M059J (cell line): Measurements from ENCODE around the gene ZNF574. TPM values are rescaled to one million over a fixed set of nuclear protein-coding genes. Genes with fewer than 3 reads are reported as not detected.
"Not testable (repeated sequence)": the region's sequence is repeated elsewhere in the genome, so short reads cannot be mapped to it uniquely, and the experiment has no call there.

Experiments
- DNase-seq: peaks from one replicate; pipeline ENCODE4 v3.0.0-alpha.2; 2012; ENCODE audit warnings: low read depth
- total RNA-seq: library from RNA; depleted of rRNA; stranded (reverse); fragments of >200 nt; shearing (Covaris generic); gene quantifications from 2 replicates; pipeline ENCODE4 v1.2.3, GENCODE V29; 2014

The ZNF574 gene
- total RNA-seq, 1 experiment from 2014 or later = 29.9 TPM

DNA sequence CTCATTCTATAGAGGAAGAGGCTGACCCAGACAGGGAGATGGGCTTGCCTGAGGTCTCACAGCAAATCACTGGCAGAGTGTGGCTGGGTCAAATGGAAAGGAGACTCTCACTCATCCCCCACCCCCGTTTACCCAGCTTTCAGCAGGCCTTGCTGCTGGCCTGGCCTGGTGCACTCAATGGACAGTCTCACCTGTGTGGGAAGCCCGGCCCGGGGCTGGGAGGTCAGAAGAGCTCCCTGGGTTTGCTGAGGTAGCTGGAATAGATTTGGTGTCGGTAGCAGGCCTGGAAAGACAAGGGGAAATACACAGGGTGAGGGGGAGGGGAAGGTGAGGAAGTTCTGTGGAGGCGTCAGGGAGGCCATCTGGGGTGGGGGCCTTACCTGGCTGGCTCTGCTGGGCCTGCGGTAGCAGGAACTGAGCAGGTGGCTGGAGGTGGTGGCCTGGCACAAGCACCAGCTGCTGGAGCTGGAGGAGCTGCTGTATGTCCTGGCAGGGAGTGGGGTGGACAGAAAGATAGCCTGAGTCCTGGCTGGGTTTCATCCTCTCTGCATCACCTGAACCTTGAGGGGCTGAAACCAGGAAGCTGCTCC, 23.5 kb downstream of the ZNF574 start:
- no peak for DNase-seq

GRCh38 chr19:42100241-42100640, 24.3 kb downstream of the ZNF574 start:
- not testable (repeated sequence) for DNase-seq

DNA sequence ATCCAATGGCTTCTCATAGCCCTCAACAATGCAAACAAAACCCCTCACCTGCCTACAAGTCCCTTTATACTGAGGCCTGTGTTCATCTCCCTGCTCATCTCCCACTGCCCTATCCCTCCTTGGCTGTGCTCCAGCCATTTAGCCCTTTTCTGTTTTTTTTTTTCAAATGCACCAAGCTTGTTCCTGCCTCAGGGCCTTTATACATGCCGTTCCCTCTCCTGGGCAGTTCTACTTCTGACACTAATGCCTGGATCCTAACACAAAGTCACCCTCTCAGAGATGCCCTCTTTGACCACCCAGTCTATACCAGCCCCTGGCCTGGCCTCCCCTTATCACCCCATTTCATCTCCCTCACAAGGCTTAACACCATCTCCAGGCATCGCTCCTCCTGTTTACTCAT, 26.9 kb downstream of the ZNF574 start:
- no peak for DNase-seq

GRCh38 chr19:42105368-42105767, 29.4 kb downstream of the ZNF574 start:
- no peak for DNase-seq

DNA sequence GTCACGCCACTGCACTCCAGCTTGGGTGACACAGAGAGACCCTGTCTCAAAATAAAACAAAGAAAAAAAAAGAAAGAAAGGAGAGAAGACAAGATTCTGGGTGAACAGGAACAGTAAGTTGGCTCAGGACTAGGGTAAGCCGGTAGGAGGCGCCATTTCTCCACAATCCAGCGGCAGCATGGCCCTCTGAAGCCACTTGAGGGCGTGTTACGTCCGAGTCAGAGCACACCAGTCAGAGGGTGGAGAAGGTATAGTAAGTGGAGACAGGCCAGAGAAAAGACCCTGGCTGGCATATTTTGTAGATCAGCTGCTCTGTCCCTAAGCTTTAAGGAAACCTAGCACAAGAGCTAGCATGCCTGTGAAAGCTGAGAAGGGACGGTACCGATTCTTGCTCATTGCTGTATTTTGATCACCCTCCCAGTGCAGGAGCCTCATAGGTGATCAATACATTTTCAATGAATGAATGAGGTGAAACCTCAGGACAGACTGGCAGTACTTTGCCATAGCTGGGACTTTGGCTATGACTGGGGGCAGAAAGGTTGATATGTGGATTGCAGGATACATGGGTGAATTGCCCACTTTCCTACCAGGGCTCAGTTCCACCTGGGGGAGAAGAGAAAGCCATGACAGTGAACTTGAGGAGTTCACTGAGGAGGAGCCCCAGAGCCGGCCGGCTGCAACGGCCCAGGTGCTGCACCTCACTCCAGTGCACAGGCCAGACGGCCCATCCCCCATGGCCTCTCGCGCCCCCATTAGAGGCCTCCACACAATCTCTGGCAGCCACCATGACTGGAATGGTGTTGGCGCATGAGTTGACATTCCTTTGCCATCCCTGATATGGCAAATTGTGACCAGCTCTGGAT, 32.8 kb downstream of the ZNF574 start:
- peak; percentile 84 for DNase-seq

DNA sequence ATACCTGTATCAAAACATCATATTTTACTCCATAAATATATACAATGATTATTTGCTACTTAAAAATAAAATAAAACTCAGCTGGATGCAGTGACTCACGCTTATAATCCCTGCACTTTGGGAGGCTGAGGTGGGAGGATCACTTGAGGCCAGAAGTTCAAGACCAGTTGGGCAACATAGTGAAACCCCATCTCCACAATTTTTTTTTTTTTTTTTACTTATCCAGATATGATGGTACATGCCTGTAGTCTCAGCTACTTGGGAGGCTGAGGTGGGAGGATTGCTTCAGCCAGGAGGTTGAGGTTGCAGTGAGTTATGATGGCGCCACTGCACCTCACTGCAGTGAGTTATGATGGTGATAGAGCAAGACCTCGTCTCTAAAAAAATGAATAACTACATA, 33.9 kb downstream of the ZNF574 start:
- DNase-seq = no peak

GRCh38 chr19:42110658-42111057, 34.7 kb downstream of the ZNF574 start:
- DNase-seq = no peak

DNA sequence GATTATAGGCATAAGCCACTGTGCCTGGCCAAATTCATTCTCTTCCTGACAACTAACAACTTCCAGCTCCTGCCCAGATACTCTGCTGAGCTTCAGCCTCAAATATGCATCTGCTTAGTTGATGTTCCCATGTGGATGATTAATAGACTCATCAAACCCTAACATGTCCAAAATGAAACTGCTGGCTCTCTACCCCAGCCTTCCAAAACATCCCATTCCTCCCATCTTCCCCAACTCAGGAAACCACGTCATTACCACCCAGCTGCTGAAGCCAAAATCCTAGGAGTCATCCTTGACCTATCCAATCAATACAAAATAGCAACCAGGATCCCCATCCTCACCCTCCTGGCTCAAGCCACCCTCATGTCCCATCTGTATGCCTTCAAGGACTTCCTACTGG, 35.4 kb downstream of the ZNF574 start:
- DNase-seq = peak; percentile 80

GRCh38 chr19:42111811-42112210, 35.8 kb downstream of the ZNF574 start:
- DNase-seq = peak; percentile 71

DNA sequence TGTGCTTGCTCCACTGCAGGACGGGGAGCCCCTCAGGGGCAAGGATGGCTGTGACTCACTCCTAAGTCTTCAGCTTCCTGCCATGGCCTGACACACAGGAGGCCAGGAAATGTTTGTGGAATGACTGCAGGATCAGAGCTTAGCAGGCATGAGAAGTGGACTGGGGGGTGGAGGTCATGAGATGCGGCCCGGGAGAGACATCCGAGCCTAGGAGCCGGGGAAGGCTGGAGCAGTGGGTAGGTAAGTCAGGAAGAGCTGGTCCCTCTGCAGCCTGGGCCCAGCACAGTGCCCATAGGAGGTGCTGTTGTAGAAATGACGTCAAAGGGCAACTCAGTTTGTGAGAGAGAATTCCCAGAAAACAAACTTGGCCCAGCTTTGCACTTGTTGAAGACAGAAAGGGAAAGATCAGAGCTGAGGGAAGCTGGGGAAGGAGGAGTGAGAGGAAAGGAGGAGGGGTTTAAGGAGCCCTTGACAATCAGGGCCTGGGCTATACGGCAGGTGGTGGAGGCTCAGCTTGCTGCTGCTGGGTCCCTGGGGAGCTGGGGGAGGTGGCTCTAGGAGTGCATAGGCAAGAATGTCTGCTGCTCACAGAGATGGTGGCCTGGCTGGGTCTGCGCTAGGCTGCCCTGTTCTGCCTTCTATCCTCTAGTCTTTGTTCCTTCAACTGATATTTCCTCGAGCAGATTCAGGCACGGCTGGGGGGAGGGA, 37.8 kb downstream of the ZNF574 start:
- DNase-seq = peak; percentile 99

DNA sequence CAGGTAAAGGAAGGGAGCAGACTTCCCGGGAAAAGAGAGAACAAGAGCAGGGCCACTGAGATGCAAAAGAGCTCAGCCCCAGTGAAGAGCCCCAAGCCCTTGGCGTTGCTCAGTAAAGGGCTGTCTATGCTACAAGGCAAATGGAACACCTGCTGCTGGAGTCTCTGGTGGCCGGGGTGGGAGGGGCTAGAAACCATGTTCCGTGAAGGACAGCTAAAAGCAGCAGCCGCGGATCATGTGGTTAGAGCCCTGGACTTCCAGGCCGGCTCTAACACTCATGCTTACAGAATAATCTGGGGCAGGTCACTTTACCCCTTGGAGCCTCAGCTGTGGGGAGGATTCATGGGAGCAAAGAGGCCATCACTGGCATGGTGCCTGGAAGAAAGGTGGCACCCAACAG, 38.4 kb downstream of the ZNF574 start:
- DNase-seq = peak; percentile 67

- DNase-seq = peak; percentile 42
These were observed 39.3 kb downstream of the ZNF574 start for GRCh38 chr19:42115219-42115618.

DNA sequence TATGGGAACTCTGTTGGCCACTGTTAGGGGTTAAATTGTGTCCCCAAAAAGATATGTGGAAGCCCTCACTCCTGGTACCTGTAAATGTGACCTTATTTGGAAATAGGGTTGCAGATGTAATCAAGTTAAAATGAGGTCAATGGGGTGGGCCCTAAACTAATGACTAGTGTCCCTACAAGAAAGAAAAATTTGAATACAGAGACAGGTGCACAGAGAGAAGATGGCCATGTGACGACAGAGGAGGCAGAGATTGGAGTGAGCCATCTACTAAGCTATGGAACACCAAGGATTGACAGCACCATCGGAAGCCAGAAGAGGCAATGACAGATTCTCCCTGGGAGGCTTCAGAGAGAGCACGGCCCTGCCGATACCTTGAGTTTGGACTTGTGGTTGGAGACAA, 39.7 kb downstream of the ZNF574 start:
- DNase-seq = no peak

DNA sequence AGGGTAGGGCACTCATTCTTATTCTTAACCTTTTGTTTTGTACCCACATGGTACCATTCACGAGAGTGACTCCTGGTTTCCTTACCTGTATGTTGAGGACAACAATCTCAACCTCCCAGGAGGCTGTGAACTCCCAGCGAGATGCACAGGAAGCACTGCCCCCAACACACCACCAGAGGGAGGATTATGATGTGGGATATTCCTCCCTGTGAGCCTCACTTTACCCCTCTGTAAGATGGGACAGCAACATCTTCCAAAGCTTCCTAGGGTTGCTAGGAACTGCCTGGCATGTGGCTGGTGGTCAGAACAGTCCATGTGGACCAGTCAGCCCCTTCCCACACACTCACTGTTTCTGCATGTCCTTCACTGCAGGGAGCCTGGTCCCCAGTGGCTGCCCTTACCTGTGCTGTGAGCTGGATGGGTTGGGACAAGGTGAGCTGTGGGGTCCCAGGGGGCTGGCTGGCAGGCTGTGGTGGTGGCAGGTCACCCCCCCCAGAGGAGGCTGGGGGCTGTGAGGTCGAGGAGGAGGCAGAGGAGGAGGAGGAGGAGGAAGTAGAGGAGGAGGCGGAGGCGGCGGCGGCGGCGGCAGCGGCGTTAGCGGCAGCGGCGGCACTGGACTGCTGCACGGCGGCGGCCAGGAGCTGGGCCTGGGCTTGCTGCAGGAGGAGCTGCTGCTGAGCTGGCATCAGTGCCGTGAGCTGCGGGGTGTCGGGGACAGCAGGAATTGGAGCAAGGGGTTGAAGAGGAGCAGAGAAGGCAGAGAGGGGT, 40.5 kb downstream of the ZNF574 start:
- DNase-seq = no peak

- no peak for DNase-seq
These were observed 41.1 kb downstream of the ZNF574 start for GRCh38 chr19:42117076-42117475.

DNA sequence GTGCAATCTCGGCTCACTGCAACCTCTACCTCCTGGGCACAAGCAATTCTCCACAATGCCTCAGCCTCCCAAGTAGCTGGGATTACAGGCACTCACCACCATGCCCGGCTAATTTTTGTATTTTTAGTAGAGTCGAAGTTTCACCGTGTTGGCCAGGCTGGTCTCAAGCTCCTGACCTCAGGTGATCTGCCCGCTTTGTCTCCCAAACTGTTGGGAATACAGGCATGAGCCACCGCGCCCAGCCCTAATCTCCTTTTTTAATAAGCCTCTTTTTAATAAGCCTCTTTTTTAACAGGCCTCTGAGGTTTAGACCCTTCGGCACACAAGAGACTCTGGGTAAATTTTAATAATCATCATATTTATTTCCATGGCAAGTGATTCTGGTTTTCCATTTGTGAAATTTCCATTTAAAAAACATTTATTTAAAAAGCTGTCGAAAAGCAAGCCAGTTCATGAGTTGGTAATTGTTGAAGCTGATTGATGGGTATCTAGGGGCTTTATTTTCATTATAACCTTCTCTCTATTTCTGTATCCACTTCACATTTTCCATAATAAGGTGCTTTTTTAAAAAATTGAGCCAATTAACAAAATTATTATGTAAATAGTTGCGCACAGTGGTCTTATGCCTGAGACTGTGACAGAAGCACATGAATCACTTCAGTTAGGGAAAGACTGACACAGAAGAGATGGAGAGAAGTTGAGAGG, 44.5 kb downstream of the ZNF574 start:
- DNase-seq = no peak

DNA sequence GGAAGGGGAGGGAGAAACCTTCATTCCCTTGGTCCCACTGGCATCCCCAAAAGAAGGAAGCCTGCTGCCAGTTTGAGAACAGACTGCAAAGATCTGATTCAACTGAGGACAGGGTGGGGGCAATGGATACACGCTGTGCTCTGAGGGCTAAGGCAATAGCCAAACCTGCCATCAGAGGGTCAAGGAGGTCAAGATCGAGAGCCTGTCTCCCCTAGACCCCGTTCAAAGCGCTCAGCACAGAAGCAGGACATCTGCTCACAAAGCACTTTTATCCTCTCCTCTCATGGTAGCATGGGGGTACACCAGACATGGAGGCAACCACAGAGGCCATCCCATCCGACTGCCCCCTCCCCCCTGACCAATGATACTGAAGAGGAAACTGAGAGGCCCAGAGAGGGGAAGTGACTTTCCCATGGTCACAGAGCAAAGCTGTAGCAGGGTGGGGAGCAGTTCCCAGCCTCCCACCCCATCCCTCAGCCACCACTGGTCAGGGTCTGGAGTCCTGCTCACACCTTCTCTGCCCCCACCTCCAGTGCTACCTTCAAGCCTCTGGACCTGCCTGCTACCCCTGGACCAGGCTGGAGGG, 45.2 kb downstream of the ZNF574 start:
- peak; percentile 20 for DNase-seq

DNA sequence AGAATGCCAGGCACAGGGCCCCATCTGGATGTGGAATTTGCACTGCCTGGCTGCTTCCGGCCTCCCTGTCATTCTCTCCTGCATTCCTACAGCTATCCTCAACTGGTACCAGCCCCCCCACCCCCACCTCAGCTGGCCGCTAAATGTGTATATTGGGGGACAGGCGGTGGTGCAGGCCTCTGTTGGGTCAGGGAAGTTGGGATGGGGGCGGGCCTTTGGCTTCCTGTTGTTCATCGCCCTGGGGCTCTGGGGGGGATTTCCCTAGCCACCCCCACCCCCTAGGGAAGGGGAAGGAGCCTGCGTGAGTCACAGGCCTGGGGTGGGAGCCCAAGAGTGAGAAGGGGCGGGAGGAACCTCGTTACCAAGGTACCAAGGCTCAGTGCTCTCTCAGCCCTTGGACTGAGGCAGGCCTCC, 45.7 kb downstream of the ZNF574 start:
- DNase-seq = peak; percentile 98

DNA sequence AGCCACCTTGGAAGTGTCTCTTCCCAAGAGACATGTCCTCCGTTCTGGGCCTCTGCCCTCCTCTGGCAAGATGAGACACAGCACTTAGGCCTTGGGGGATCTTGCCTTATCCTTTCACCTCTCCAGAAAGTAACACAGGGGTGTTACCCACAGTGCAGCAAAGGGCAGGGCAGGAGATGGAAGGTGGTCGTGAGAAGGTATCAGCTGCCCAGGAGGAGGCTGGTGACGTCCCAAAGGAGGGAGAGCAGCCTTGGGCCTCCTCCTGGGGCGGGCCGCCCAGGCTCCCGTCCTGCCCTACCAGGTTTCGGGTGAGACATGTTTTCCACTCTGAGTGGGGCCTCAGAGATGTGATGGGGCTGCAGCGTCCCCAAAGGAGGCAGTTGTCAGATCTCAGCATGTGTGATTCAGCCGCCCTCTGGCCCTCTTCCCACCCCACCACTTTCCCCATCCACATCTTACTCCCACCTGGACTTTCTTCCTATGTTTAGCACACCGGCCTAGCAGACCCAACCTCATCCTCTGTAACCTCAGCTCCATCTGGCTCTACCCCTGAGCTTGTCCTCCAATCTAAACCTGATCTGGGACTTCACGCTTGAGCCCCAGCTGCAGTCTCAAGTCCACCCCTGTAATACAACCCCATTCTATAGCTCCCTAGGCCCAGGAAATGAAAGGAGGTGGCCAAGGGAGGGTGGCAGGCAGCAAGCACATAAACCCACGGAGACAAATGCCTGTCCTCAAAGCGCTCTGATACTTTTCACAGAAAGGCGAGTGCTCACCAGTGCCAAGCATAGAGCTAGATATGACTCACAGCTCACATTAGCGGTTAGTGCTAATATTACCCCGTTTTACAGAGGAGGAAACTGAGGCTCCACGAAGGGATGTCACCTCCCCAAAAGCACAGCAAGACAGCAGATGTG, 47.0 kb downstream of the ZNF574 start:
- DNase-seq = peak; percentile 34

- DNase-seq = no peak
These were observed 47.8 kb downstream of the ZNF574 start for GRCh38 chr19:42123765-42124164.
